ENCODE data around the gene HPSE. TPM values are rescaled to one million over a fixed set of nuclear protein-coding genes. Genes with fewer than 3 reads are reported as not detected.

Gene HPSE
- total and polyA plus RNA-seq, 2 of the 13 experiments (the other 11 are each of a cell fraction or from before 2014, with no cell fraction given): not detected

DNA sequence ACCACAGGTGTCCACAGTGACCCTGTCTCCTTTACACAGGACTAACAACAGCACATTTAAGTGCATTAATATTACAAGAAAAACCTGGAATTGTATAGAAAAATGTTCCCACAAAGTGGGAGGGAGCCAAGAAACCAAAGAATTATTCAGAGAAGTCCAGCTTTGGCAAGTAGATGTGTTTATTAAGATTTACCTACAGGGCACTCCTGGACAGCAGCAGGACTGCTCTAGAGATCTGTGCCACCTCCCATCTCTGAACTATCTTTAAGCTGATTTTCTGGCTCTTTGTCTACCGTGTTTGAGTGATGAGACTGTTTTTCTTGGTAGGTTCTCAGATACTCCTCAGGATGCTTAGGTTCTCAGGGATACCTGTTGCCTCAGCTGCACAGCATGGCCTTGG is 38.3 kb upstream of the HPSE start (continued):
- TF ChIP-seq MYC (CRISPR knock-in tag; IDR thresholded peaks at IDR 0.05; ENCODE audit: borderline replicate concordance): no peak
- TF ChIP-seq ZSCAN30 (CRISPR knock-in tag; IDR thresholded peaks at IDR 0.05): no peak
- no peak for TF ChIP-seq RFX3 (CRISPR knock-in tag; IDR thresholded peaks at IDR 0.05)
- TF ChIP-seq, protein P1, sequence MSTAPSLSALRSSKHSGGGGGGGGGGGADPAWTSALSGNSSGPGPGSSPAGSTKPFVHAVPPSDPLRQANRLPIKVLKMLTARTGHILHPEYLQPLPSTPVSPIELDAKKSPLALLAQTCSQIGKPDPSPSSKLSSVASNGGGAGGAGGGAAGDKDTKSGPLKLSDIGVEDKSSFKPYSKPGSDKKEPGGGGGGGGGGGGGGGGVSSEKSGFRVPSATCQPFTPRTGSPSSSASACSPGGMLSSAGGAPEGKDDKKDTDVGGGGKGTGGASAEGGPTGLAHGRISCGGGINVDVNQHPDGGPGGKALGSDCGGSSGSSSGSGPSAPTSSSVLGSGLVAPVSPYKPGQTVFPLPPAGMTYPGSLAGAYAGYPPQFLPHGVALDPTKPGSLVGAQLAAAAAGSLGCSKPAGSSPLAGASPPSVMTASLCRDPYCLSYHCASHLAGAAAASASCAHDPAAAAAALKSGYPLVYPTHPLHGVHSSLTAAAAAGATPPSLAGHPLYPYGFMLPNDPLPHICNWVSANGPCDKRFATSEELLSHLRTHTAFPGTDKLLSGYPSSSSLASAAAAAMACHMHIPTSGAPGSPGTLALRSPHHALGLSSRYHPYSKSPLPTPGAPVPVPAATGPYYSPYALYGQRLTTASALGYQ (CRISPR knock-in tag; IDR thresholded peaks at IDR 0.05): no peak
- no peak for TF ChIP-seq HDAC2 (CRISPR knock-in tag; IDR thresholded peaks at IDR 0.05)
- no peak for TF ChIP-seq ZBTB3 (CRISPR knock-in tag; IDR thresholded peaks at IDR 0.05; ENCODE audit: borderline replicate concordance, low read depth)
- TF ChIP-seq ATM (IDR thresholded peaks at IDR 0.05; ENCODE audit: borderline replicate concordance): no peak
- no peak for TF ChIP-seq POLR2G (IDR thresholded peaks at IDR 0.05; ENCODE audit: low read depth, low read length)
- TF ChIP-seq, protein P2, sequence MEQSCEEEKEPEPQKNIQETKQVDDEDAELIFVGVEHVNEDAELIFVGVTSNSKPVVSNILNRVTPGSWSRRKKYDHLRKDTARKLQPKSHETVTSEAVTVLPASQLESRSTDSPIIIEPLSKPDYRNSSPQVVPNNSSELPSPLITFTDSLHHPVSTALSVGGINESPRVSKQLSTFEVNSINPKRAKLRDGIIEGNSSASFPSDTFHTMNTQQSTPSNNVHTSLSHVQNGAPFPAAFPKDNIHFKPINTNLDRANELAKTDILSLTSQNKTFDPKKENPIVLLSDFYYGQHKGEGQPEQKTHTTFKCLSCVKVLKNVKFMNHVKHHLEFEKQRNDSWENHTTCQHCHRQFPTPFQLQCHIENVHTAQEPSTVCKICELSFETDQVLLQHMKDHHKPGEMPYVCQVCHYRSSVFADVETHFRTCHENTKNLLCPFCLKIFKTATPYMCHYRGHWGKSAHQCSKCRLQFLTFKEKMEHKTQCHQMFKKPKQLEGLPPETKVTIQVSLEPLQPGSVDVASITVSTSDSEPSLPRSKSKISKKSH (CRISPR knock-in tag; IDR thresholded peaks at IDR 0.05; ENCODE audit: borderline replicate concordance): no peak
- no peak for TF ChIP-seq ZBTB21 (CRISPR knock-in tag; IDR thresholded peaks at IDR 0.05)

DNA sequence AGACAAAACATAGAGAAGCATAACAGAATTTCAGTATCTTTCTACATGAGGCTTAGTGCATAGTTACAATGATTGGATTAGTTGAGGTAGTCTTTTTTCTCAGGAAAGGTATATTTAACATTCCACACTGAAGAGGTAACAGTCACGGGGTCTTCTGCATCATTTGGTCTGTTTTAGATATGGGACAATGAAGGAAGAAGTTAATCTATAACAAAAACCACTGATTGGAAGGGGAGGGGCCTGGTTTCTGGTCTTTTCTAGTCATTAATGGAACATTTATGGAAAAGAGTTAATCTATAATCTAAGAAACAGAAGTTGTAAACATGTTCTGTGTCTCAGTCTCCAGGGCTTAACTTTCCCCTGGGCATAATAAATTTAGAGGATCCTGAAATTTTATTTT is 37.3 kb upstream of the HPSE start:
- Histone ChIP-seq H4K20me1 (ENCODE audit: insufficient read depth, low read length) (no peaks in the 10 kb centered on the region), H3K27ac (ENCODE audit: extremely low read length, insufficient read depth, low read length) (no peak overlapping the region), H3K9ac (ENCODE audit: insufficient read depth, low read depth, low read length) (no peak overlapping the region), H3K79me2 (ENCODE audit: insufficient read depth, low read length) (no peaks in the 10 kb centered on the region), H3K4me1 (ENCODE audit: insufficient read depth, low read length) (peaks cover 39% of the 10 kb centered on the region), H3K36me3 (replicated peaks in 1 of 2; ENCODE audit: control insufficient read depth in 1 of 2, insufficient read depth in 2 of 2, low read length in 2 of 2) (no peaks in the 10 kb centered on the region), H3K27me3 (ENCODE audit: control insufficient read depth in 1 of 2, insufficient read depth in 2 of 2, low read length in 2 of 2) (no peaks in the 10 kb centered on the region), H3K9me3 (ENCODE audit: low read length) (no peaks in the 10 kb centered on the region), H3K4me2 (ENCODE audit: low read depth, low read length) (no peak overlapping the region), H2AFZ (ENCODE audit: low read length) (no peak overlapping the region), H3K4me3 (replicated peaks in 1 of 3; ENCODE audit: insufficient read depth in 1 of 3, low read depth in 2 of 3, low read length in 3 of 3) (no peak overlapping the region)
- DNase-seq (ENCODE audit: low spot score): peak; percentile 49
- no TSS peak for BruUV-seq (replicated peaks)
- intact Hi-C loops (cut with micrococcal nuclease; ENCODE audit: unreplicated experiment): loop anchor here (2.0 kb wide), 1 partner anchor 269 kb away; no protein-coding TSS in a partner anchor
- no peak for ATAC-seq
- ChIA-PET CTCF (ENCODE audit: low intra/inter-chr PET ratio, low total read pairs) (no interaction called here), POLR2A (interaction anchor here (2.4 kb wide), 1 partner anchor 84 kb away, joined by 5 read pairs; the partner anchor contains the start of genes HELQ and MRPS18C)
- in situ Hi-C loops (cut with HindIII; ENCODE audit: extremely low pct_ligation_motif_present, low pct_unique_long_range_greater_than_20kb): loop anchor here (5.0 to 25.0 kb wide), 2 partner anchors 80 to 265 kb away; no protein-coding TSS in a partner anchor
- no peak for FAIRE-seq
- WGBS (ENCODE audit: low lambda C conversion rate): 0% methylated on average over 1 of the region's 1 CpG
- TF ChIP-seq ZNF143 (CRISPR knock-in tag; IDR thresholded peaks at IDR 0.05) (no peak), CBX2 (IDR thresholded peaks at IDR 0.05; ENCODE audit: low read depth, low read length) (no peak), CBX2 (CRISPR knock-in tag; IDR thresholded peaks at IDR 0.05; ENCODE audit: low read depth) (no peak), ZNF737 (CRISPR knock-in tag; IDR thresholded peaks at IDR 0.05; ENCODE audit: borderline replicate concordance) (no peak), HNRNPH1 (optimal IDR thresholded peaks at IDR 0.05; ENCODE audit: low read depth, low read length) (no peak), HNRNPLL (IDR thresholded peaks at IDR 0.05; ENCODE audit: low read depth, low read length, poor library complexity, severe bottlenecking) (no peak), ZSCAN22 (CRISPR knock-in tag; IDR thresholded peaks at IDR 0.05) (no peak), ZSCAN12 (CRISPR knock-in tag; IDR thresholded peaks at IDR 0.05) (no peak), ZNF660 (CRISPR knock-in tag; IDR thresholded peaks at IDR 0.05; ENCODE audit: borderline replicate concordance, low read depth) (no peak), ZNF790 (CRISPR knock-in tag; IDR thresholded peaks at IDR 0.05; ENCODE audit: borderline replicate concordance) (no peak), TOE1 (CRISPR knock-in tag; IDR thresholded peaks at IDR 0.05) (no peak), MED13 (CRISPR knock-in tag; IDR thresholded peaks at IDR 0.05) (no peak)
- TF ChIP-seq, protein P3, sequence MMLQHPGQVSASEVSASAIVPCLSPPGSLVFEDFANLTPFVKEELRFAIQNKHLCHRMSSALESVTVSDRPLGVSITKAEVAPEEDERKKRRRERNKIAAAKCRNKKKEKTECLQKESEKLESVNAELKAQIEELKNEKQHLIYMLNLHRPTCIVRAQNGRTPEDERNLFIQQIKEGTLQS (CRISPR knock-in tag; IDR thresholded peaks at IDR 0.05): no peak

Measured in HepG2 (cell line).